Hepatocyte (in vitro differentiated cells): Measurements from ENCODE around the gene PSD.

Experiments
- CTCF ChIP-seq: fragments of 200-600 bp; sonication (generic); IDR thresholded peaks from 2 replicates; pipeline ENCODE4 v1.5.1; 2016; ENCODE audit warnings: antibody characterized with exemption, mild to moderate bottlenecking; ENCODE audit not compliant: poor library complexity
- EZH2phosphoT487 ChIP-seq: fragments of 200-600 bp; sonication (generic); IDR thresholded peaks from one replicate; pipeline ENCODE4 v1.6.1; 2018; ENCODE audit warnings: antibody characterized with exemption, mild to moderate bottlenecking, low read depth, moderate library complexity; ENCODE audit not compliant: unreplicated experiment, severe bottlenecking

GRCh38 chr10:102402512-102402896 is 16.1 kb downstream of the PSD start:
- TF ChIP-seq CTCF, result no peak
- TF ChIP-seq EZH2phosphoT487, result no peak
